H1 (cell line): ENCODE data around the gene MLH3.

Experiments
- BCL11A ChIP-seq, 2 experiments: IDR thresholded peaks; one replicate each; pipeline ENCODE4 v1.6.1; 2011; ENCODE audit warnings: low read depth in 2 of 2, low read length in 2 of 2, mild to moderate bottlenecking in 2 of 2
- CBX5 ChIP-seq: fragments of 300-800, 300-1000 bp; sonication (generic); IDR thresholded peaks from 2 replicates; pipeline ENCODE4 v1.7.1; 2016; ENCODE audit warnings: antibody characterized with exemption, low read length, low read depth
- CTCF ChIP-seq, 3 experiments: IDR thresholded peaks; 1 replicate in 2 of 3; 2 replicates in 1 of 3; pipeline versions ENCODE4 v1.5.1 to v1.6.1; 2011; ENCODE audit warnings: low read length in 3 of 3, mild to moderate bottlenecking in 3 of 3, inconsistent platforms in 2 of 3, low read depth in 1 of 3, moderate library complexity in 1 of 3; ENCODE audit not compliant: insufficient read depth in 1 of 3; ENCODE audit errors: control extremely low read depth in 1 of 3
- EP300 ChIP-seq, 2 experiments: IDR thresholded peaks; 1 replicate in 1 of 2; 2 replicates in 1 of 2; pipeline ENCODE4 v1.6.1; 2011 to 2012; ENCODE audit warnings: low read depth in 2 of 2, low read length in 2 of 2, mild to moderate bottlenecking in 2 of 2, borderline replicate concordance in 1 of 2, inconsistent platforms in 1 of 2, moderate library complexity in 1 of 2
- EZH2 ChIP-seq: fragments of 200-600 bp; sonication (generic); IDR thresholded peaks from 2 replicates; pipeline ENCODE4 v1.7.1; 2012; ENCODE audit warnings: low read depth, mild to moderate bottlenecking, moderate library complexity, low read length, inconsistent platforms; ENCODE audit not compliant: severe bottlenecking
- JUN ChIP-seq: IDR thresholded peaks from 2 replicates; pipeline ENCODE4 v1.6.1; 2011; ENCODE audit warnings: low read depth, mild to moderate bottlenecking, improper control_type of control experiment, low read length
- RAD21 ChIP-seq, 2 experiments: IDR thresholded peaks in 1 of 2; conservative IDR thresholded peaks in 1 of 2; 2 replicates each; pipeline ENCODE4 v1.6.1; 2011; ENCODE audit warnings: low read depth in 2 of 2, low read length in 2 of 2, improper control_type of control experiment in 1 of 2, inconsistent platforms in 1 of 2, mild to moderate bottlenecking in 1 of 2, moderate library complexity in 1 of 2
- RFX5 ChIP-seq: IDR thresholded peaks from 2 replicates; pipeline ENCODE4 v1.6.1; 2011; ENCODE audit warnings: low read depth, low read length, improper control_type of control experiment, borderline replicate concordance
- SIX5 ChIP-seq: IDR thresholded peaks from 2 replicates; pipeline ENCODE4 v1.6.1; 2011; ENCODE audit warnings: mild to moderate bottlenecking, low read depth, low read length
- SUZ12 ChIP-seq: fragments of 200-600 bp; sonication (generic); IDR thresholded peaks from 2 replicates; pipeline ENCODE4 v1.6.1; 2012; ENCODE audit warnings: mild to moderate bottlenecking, inconsistent platforms, low read length, moderate library complexity, mixed read lengths
- YY1 ChIP-seq: IDR thresholded peaks from 2 replicates; pipeline ENCODE4 v1.6.1; 2011; ENCODE audit warnings: low read depth, mild to moderate bottlenecking, low read length

GRCh38 chr14:75048101-75048500 lies 3.2 kb downstream of the MLH3 start:
- TF ChIP-seq RAD21 (IDR thresholded peaks at IDR 0.05 in 1 of 2, conservative IDR thresholded peaks at IDR 0.05 in 1 of 2; ENCODE audit: low read depth in 2 of 2, low read length in 2 of 2) (no peak), CTCF (IDR thresholded peaks at IDR 0.05; ENCODE audit: control extremely low read depth in 1 of 3, insufficient read depth in 1 of 3, low read depth in 1 of 3, low read length in 3 of 3) (no peak), BCL11A (IDR thresholded peaks at IDR 0.05; ENCODE audit: low read depth in 2 of 2, low read length in 2 of 2) (no peak), EP300 (IDR thresholded peaks at IDR 0.05; ENCODE audit: borderline replicate concordance in 1 of 2, low read depth in 2 of 2, low read length in 2 of 2) (no peak), RFX5 (no peak), EZH2 (no peak), YY1 (no peak), SUZ12 (no peak), JUN (no peak), SIX5 (no peak), CBX5 (no peak)
